Adrenal gland (tissue), 12 donors: ENCODE data around the gene FASTKD1. TPM values are rescaled to one million over a fixed set of nuclear protein-coding genes. Genes with fewer than 3 reads are reported as not detected.
"Not testable (repeated sequence)": the region's sequence is repeated elsewhere in the genome, so short reads cannot be mapped to it uniquely, and the experiment has no call there.

Source experiments
- DNase-seq, 7 donors: peaks; one replicate each; pipeline ENCODE4 v3.0.0-alpha.2; 2019 to 2020
- H3K27ac ChIP-seq, 5 donors: fragments of 200-600 bp; sonication (generic) in 4 of 5; 1 replicate in 3 of 5; 2 replicates in 2 of 5; pipeline versions ENCODE4 v1.5.1 to v1.8.0; 2016 to 2020; ENCODE audit warnings: mild to moderate bottlenecking in 1 of 5
- H3K27me3 ChIP-seq: fragments of 200-600 bp; 2 replicates; pipeline ENCODE4 v1.8.0; 2021
- H3K36me3 ChIP-seq, 2 donors: fragments of 200-600 bp; replicated peaks in 1 of 2; 1 replicate in 1 of 2; 2 replicates in 1 of 2; pipeline versions ENCODE4 v1.5.1 to v1.8.0; 2018 to 2022
- H3K4me1 ChIP-seq, 2 donors: fragments of 200-600 bp; replicated peaks in 1 of 2; 1 replicate in 1 of 2; 2 replicates in 1 of 2; pipeline versions ENCODE4 v1.5.1 to v1.8.0; 2018 to 2021
- H3K4me3 ChIP-seq, 4 donors: fragments of 200-600 bp; sonication (generic) in 3 of 4; one replicate each; pipeline ENCODE4 v1.5.1; 2016 to 2018
- H3K9me3 ChIP-seq, 3 donors: fragments of 200-600 bp; sonication (generic) in 1 of 3; replicated peaks in 1 of 3; 1 replicate in 2 of 3; 2 replicates in 1 of 3; pipeline versions ENCODE4 v1.5.1 to v1.8.0; 2016 to 2021
- POLR2A ChIP-seq, 2 donors: fragments of 450-650 bp; IDR thresholded peaks; one replicate each; pipeline ENCODE4 v1.6.1; 2017; ENCODE audit warnings: antibody characterized with exemption in 2 of 2, mild to moderate bottlenecking in 2 of 2, moderate library complexity in 1 of 2
- WGBS, 4 donors: extraction: QIAGEN DNeasy Blood & Tissue Kit in 2 of 4; methylation state at CpG; one replicate each; pipeline versions ENCODE4 v1.1.5 to v1.1.7; 2013 to 2017; 5-methylcytosine and 5-hydroxymethylcytosine counted together
- intact Hi-C, 2 donors: fragments of 100-400 bp; cut with DNase I; formaldehyde crosslinking; loops; one replicate each; pipeline versions ENCODE4 v1.14.1 to v1.15.0; 2022 to 2023
- polyA plus RNA-seq, 3 donors: library from polyadenylated mRNA; stranded (reverse); fragments of 200-250 nt in 2 of 3; fragments of 350-450 nt in 1 of 3; fragmentation: Illumina TruSeq in 1 of 3; extraction: RNeasy Lipid Tissue Mini Kit (QIAGEN cat#74804) in 1 of 3; gene quantifications; one replicate each; pipeline ENCODE4 v1.2.3, GENCODE V29; 2013 to 2014
- total RNA-seq, 9 donors: library from RNA; depleted of rRNA in 4 of 9; stranded (reverse); fragments of >200 nt in 4 of 9; fragments of 120-200 nt in 1 of 9; fragmentation: NEBNext Ultra II Directional in 1 of 9; extraction: Animal tissue kit (Norgen Biotek cat#: 25700) in 1 of 9; gene quantifications; one replicate each; pipeline versions ENCODE4 v1.1.0 to v1.2.4, GENCODE V29; 2013 to 2023
- TF ChIP-seq, protein P1 (sequence below), 6 experiments: fragments of 450-650 bp in 4 of 6; fragments of 200-600 bp in 2 of 6; sonication (generic) in 1 of 6; IDR thresholded peaks; 1 replicate in 5 of 6; 2 replicates in 1 of 6; pipeline versions ENCODE4 v1.5.1 to v1.8.0; 2016 to 2021; ENCODE audit warnings: antibody characterized with exemption in 6 of 6, mild to moderate bottlenecking in 2 of 6, moderate library complexity in 1 of 6
- donor health status: healthy with polysubstance abuse.
- donor health status: Bipolar disorder and iron deficiency.
- donor health status: DM: yes; HTN: yes; CAD: no.
- donor health status: DM: no; HTN: no; CAD: no.
- donor health status: DM: no; HTN: no; CAD: no.
- donor health status: DM: yes; HTN: yes; CAD: no.

FASTKD1 gene
- total and polyA plus RNA-seq, 12 donors: 5.9 to 121 (median 20.9) TPM

DNA sequence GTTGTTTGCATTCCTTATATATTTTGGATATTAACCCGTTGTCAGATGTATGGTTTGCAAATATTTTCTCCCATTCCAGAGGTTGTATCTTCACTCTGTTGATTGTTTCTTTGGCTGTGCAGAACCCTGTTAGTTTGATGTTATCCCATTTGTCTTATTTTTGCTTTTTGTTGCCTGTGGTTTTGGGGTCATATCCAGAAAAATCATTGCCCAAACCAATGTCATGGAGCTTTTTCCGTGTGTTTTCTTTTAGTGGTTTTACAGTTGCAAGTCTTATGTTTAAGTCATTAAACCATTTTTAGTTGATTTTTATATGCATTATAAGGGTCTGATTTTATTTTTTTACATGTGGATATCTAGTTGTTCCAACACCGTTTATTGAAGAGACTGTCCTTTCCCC is 46.3 kb upstream of the FASTKD1 start:
- DNase-seq: no peak
- WGBS, 4 donors: 57 to 64% (median 62%) methylated on average over 3 of the region's 3 CpGs
- Histone ChIP-seq H3K4me3 (no peak overlapping the region), H3K27me3 (no peaks in the 10 kb centered on the region), H3K9me3 (no peaks in the 10 kb centered on the region), H3K36me3 (peaks cover 0 to 13% of the 10 kb centered on the region in 2 donors), H3K27ac (no peak overlapping the region), H3K4me1 (peaks cover 0 to 10% of the 10 kb centered on the region in 2 donors)
- no peak for TF ChIP-seq POLR2A (IDR thresholded peaks at IDR 0.05)
- TF ChIP-seq, protein P1, sequence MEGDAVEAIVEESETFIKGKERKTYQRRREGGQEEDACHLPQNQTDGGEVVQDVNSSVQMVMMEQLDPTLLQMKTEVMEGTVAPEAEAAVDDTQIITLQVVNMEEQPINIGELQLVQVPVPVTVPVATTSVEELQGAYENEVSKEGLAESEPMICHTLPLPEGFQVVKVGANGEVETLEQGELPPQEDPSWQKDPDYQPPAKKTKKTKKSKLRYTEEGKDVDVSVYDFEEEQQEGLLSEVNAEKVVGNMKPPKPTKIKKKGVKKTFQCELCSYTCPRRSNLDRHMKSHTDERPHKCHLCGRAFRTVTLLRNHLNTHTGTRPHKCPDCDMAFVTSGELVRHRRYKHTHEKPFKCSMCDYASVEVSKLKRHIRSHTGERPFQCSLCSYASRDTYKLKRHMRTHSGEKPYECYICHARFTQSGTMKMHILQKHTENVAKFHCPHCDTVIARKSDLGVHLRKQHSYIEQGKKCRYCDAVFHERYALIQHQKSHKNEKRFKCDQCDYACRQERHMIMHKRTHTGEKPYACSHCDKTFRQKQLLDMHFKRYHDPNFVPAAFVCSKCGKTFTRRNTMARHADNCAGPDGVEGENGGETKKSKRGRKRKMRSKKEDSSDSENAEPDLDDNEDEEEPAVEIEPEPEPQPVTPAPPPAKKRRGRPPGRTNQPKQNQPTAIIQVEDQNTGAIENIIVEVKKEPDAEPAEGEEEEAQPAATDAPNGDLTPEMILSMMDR (IDR thresholded peaks at IDR 0.05): no peak
- intact Hi-C loops: no loop called here

DNA sequence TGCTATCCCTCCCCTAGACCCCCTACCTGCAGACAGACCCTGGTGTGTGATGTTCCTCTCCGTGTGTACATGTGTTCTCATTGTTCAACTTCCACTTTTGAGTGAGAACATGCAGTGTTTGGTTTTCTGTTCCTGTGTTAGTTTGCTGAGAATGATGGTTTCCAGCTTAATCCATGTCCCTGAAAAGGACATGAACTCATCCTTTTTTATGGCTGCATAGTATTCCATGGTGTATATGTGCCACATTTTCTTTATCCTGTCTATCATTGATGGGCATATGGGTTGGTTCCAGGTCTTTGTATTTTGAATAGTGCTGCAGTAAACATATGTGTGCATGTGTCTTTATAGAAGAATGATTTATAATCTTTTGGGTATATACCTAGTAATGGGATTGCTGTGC is 42.3 kb upstream of the FASTKD1 start:
- intact Hi-C loops, H3K4me3 ChIP-seq, H3K27ac ChIP-seq, H3K27me3 ChIP-seq, H3K4me1 ChIP-seq, DNase-seq, H3K9me3 ChIP-seq: not testable (repeated sequence)
- H3K36me3 ChIP-seq: peaks cover 0 to 23% of the 10 kb centered on the region in 2 donors
- 100% methylated on average over 1 of the region's 1 CpG for WGBS, 4 donors

DNA sequence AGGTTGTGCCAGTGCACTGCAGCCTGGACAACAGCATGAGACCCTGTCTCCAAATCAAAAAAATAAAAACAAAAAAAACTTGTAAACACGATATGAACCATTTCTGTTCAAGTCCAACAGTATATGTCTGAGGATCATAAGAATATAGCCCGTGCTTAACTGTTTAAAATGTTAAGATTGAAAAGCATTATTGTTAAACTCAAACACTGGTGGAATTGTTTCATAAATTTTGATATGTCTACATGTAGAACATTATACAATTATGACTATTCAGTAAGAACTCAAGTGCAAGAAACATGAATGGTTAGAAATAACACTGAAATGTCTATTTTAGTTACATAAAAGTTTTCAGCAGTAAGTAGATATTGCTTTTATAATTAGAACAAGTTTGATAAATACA is 40.2 kb upstream of the FASTKD1 start:
- Histone ChIP-seq H3K27ac (no peak overlapping the region), H3K9me3 (no peaks in the 10 kb centered on the region), H3K27me3 (no peaks in the 10 kb centered on the region), H3K4me1 (no peaks in the 10 kb centered on the region), H3K36me3 (peaks cover 0 to 41% of the 10 kb centered on the region in 2 donors), H3K4me3 (no peak overlapping the region)
- intact Hi-C loops: no loop called here
- TF ChIP-seq, protein P1 (IDR thresholded peaks at IDR 0.05): no peak
- no peak for TF ChIP-seq POLR2A (IDR thresholded peaks at IDR 0.05)
- no peak for DNase-seq
- 72 to 91% (median 86%) methylated on average over 2 of the region's 2 CpGs for WGBS, 4 donors

DNA sequence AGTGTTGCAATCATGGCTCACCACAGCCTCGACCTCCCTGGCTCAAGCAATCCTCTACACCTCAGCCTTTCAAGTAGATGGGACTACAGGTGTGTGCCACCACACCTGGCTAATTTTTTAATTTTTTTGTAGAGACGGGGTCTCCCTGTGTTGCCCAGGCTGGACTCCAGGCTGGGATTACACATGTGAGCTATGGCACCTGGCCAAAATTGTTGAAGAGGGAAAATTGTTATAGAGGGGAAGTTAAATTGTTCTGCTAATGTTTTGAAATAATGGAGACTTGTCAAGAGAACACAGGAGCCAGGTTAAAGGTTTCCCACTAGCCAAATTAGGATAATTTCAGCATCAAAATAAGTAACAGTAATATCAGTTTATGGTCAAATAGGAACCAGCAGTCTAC is 35.6 kb upstream of the FASTKD1 start:
- TF ChIP-seq POLR2A (IDR thresholded peaks at IDR 0.05): no peak
- TF ChIP-seq, protein P1 (IDR thresholded peaks at IDR 0.05): no peak
- Histone ChIP-seq H3K4me3 (no peak overlapping the region), H3K36me3 (peaks cover 0 to 65% of the 10 kb centered on the region in 2 donors), H3K9me3 (no peaks in the 10 kb centered on the region), H3K4me1 (no peaks in the 10 kb centered on the region), H3K27me3 (no peaks in the 10 kb centered on the region), H3K27ac (no peak overlapping the region)
- intact Hi-C loops: no loop called here
- no peak for DNase-seq
- 76 to 94% (median 85%) methylated on average over 2 of the region's 2 CpGs for WGBS, 4 donors

- Histone ChIP-seq H3K9me3 (no peaks in the 10 kb centered on the region), H3K4me1 (peaks cover 0 to 4% of the 10 kb centered on the region in 2 donors), H3K27me3 (no peaks in the 10 kb centered on the region), H3K36me3 (peaks cover 0 to 3% of the 10 kb centered on the region in 2 donors), H3K27ac (no peak overlapping the region), H3K4me3 (no peak overlapping the region)
- DNase-seq: no peak
- TF ChIP-seq POLR2A (IDR thresholded peaks at IDR 0.05): no peak
- TF ChIP-seq, protein P1 (IDR thresholded peaks at IDR 0.05): no peak
- intact Hi-C loops: no loop called here
These were observed 25.9 kb upstream of the FASTKD1 start for GRCh38 chr2:169599568-169599967.
